ENCODE results near the gene CALCB. TPM values are rescaled to one million over a fixed set of nuclear protein-coding genes. Genes with fewer than 3 reads are reported as not detected.
"Not testable (repeated sequence)": the region's sequence is repeated elsewhere in the genome, so short reads cannot be mapped to it uniquely, and the experiment has no call there.

The CALCB gene
- total RNA-seq, 1 experiment from 2014 or later: 22.3 TPM

- DNase-seq (ENCODE audit: low spot score): no peak
- intact Hi-C loops (cut with micrococcal nuclease; ENCODE audit: unreplicated experiment): no loop called here
- H3K27ac ChIP-seq (ENCODE audit: low read depth, low read length, poor library complexity, severe bottlenecking): no peak overlapping the region
- no peaks in the 10 kb centered on the region for H3K9me3 ChIP-seq (ENCODE audit: low read depth, low read length, poor library complexity, severe bottlenecking)
- H3K4me1 ChIP-seq (ENCODE audit: insufficient read depth, low read length, poor library complexity, severe bottlenecking): no peaks in the 10 kb centered on the region
- no peak overlapping the region for H3K4me3 ChIP-seq (ENCODE audit: low read depth, low read length, poor library complexity, severe bottlenecking)
- CTCF ChIA-PET: no interaction called here
- BruUV-seq (replicated peaks): no TSS peak
- no peaks in the 10 kb centered on the region for H3K36me3 ChIP-seq (ENCODE audit: insufficient read depth, low read length, poor library complexity, severe bottlenecking)
- POLR2A ChIA-PET (ENCODE audit: low non-redundant PET): interaction anchor here (0.7 kb wide), 1 partner anchor 821 kb away, joined by 3 read pairs; no protein-coding TSS in a partner anchor
- H3K27me3 ChIP-seq (replicated peaks; ENCODE audit: insufficient read depth, low read depth, low read length, poor library complexity): no peaks in the 10 kb centered on the region
- no peak for TF ChIP-seq CTCF (conservative IDR thresholded peaks at IDR 0.05; ENCODE audit: low read depth, low read length)
- TF ChIP-seq EZH2 (IDR thresholded peaks at IDR 0.05; ENCODE audit: borderline replicate concordance, low read depth, low read length, poor library complexity, severe bottlenecking): no peak
Observed at GRCh38 chr11:15045891-15046290, 27.5 kb upstream of the CALCB start.

GRCh38 chr11:15046673-15047072 lies 26.7 kb upstream of the CALCB start:
- H3K27ac ChIP-seq (ENCODE audit: low read depth, low read length, poor library complexity, severe bottlenecking); H3K9me3 ChIP-seq (ENCODE audit: low read depth, low read length, poor library complexity, severe bottlenecking); CTCF ChIA-PET; H3K4me3 ChIP-seq (ENCODE audit: low read depth, low read length, poor library complexity, severe bottlenecking); H3K27me3 ChIP-seq (replicated peaks; ENCODE audit: insufficient read depth, low read depth, low read length, poor library complexity); H3K4me1 ChIP-seq (ENCODE audit: insufficient read depth, low read length, poor library complexity, severe bottlenecking); intact Hi-C loops (cut with micrococcal nuclease; ENCODE audit: unreplicated experiment); POLR2A ChIA-PET (ENCODE audit: low non-redundant PET); DNase-seq (ENCODE audit: low spot score); BruUV-seq (replicated peaks); H3K36me3 ChIP-seq (ENCODE audit: insufficient read depth, low read length, poor library complexity, severe bottlenecking): not testable (repeated sequence)

GRCh38 chr11:15048616-15049015 lies 24.8 kb upstream of the CALCB start:
- ChIA-PET POLR2A (ENCODE audit: low non-redundant PET) (no interaction called here), CTCF (no interaction called here)
- Histone ChIP-seq H3K27ac (ENCODE audit: low read depth, low read length, poor library complexity, severe bottlenecking) (no peak overlapping the region), H3K36me3 (ENCODE audit: insufficient read depth, low read length, poor library complexity, severe bottlenecking) (no peaks in the 10 kb centered on the region), H3K27me3 (replicated peaks; ENCODE audit: insufficient read depth, low read depth, low read length, poor library complexity) (no peaks in the 10 kb centered on the region), H3K4me3 (ENCODE audit: low read depth, low read length, poor library complexity, severe bottlenecking) (no peak overlapping the region), H3K9me3 (ENCODE audit: low read depth, low read length, poor library complexity, severe bottlenecking) (no peaks in the 10 kb centered on the region), H3K4me1 (ENCODE audit: insufficient read depth, low read length, poor library complexity, severe bottlenecking) (no peaks in the 10 kb centered on the region)
- no peak for DNase-seq (ENCODE audit: low spot score)
- TF ChIP-seq CTCF (conservative IDR thresholded peaks at IDR 0.05; ENCODE audit: low read depth, low read length): no peak
- no TSS peak for BruUV-seq (replicated peaks)
- intact Hi-C loops (cut with micrococcal nuclease; ENCODE audit: unreplicated experiment): no loop called here

GRCh38 chr11:15053191-15053685 lies 20.2 kb upstream of the CALCB start:
- DNase-seq (ENCODE audit: low spot score): no peak
- Histone ChIP-seq H3K27ac (ENCODE audit: low read depth, low read length, poor library complexity, severe bottlenecking) (no peak overlapping the region), H3K9me3 (ENCODE audit: low read depth, low read length, poor library complexity, severe bottlenecking) (no peaks in the 10 kb centered on the region), H3K4me1 (ENCODE audit: insufficient read depth, low read length, poor library complexity, severe bottlenecking) (no peaks in the 10 kb centered on the region), H3K4me3 (ENCODE audit: low read depth, low read length, poor library complexity, severe bottlenecking) (no peak overlapping the region), H3K27me3 (replicated peaks; ENCODE audit: insufficient read depth, low read depth, low read length, poor library complexity) (no peaks in the 10 kb centered on the region), H3K36me3 (ENCODE audit: insufficient read depth, low read length, poor library complexity, severe bottlenecking) (no peaks in the 10 kb centered on the region)
- ChIA-PET POLR2A (ENCODE audit: low non-redundant PET) (no interaction called here), CTCF (no interaction called here)
- BruUV-seq (replicated peaks): no TSS peak
- intact Hi-C loops (cut with micrococcal nuclease; ENCODE audit: unreplicated experiment): no loop called here
- TF ChIP-seq CTCF (conservative IDR thresholded peaks at IDR 0.05; ENCODE audit: low read depth, low read length) (no peak), EZH2 (IDR thresholded peaks at IDR 0.05; ENCODE audit: borderline replicate concordance, low read depth, low read length, poor library complexity, severe bottlenecking) (no peak)
